SK-N-DZ (cell line): ENCODE data around the gene EZR.
"Not testable (repeated sequence)": the region's sequence is repeated elsewhere in the genome, so short reads cannot be mapped to it uniquely, and the experiment has no call there.

ENCODE experiments used
- DNase-seq: peaks from one replicate; pipeline ENCODE4 v3.0.0-alpha.2; 2015; ENCODE audit warnings: low spot score

EZR gene

GRCh38 chr6:158843751-158844683 is 24.8 kb upstream of the EZR start:
- no peak for DNase-seq

- DNase-seq: no peak
Observed at GRCh38 chr6:158841358-158841757, 22.2 kb upstream of the EZR start.

- no peak for DNase-seq
Observed at GRCh38 chr6:158840465-158840864, 21.3 kb upstream of the EZR start.

GRCh38 chr6:158839796-158840195 is 20.6 kb upstream of the EZR start:
- no peak for DNase-seq

- not testable (repeated sequence) for DNase-seq
Observed at GRCh38 chr6:158838790-158839189, 19.6 kb upstream of the EZR start.

GRCh38 chr6:158837684-158838625 is 18.8 kb upstream of the EZR start:
- peak; percentile 30 for DNase-seq

- DNase-seq: no peak
Observed at GRCh38 chr6:158836625-158837311, 17.6 kb upstream of the EZR start.

- DNase-seq: peak; percentile 46
Observed at GRCh38 chr6:158835616-158836221, 16.6 kb upstream of the EZR start.

- DNase-seq: no peak
Observed at GRCh38 chr6:158834675-158835385, 15.7 kb upstream of the EZR start.

GRCh38 chr6:158832807-158833206 is 13.6 kb upstream of the EZR start:
- not testable (repeated sequence) for DNase-seq

GRCh38 chr6:158832026-158832425 is 12.9 kb upstream of the EZR start:
- DNase-seq: no peak

- no peak for DNase-seq
Observed at GRCh38 chr6:158831571-158831970, 12.4 kb upstream of the EZR start.

GRCh38 chr6:158830736-158831135 is 11.6 kb upstream of the EZR start:
- DNase-seq: no peak

- DNase-seq: no peak
Observed at GRCh38 chr6:158828807-158829206, 9.6 kb upstream of the EZR start.

- DNase-seq: no peak
Observed at GRCh38 chr6:158826819-158827501, 7.8 kb upstream of the EZR start.

- peak; percentile 34 for DNase-seq
Observed at GRCh38 chr6:158825951-158826306, 6.8 kb upstream of the EZR start.

- no peak for DNase-seq
Observed at GRCh38 chr6:158825038-158825950, 6.1 kb upstream of the EZR start.

- DNase-seq: not testable (repeated sequence)
Observed at GRCh38 chr6:158823616-158824015, 4.4 kb upstream of the EZR start.
